Activated CD4-positive, CD25-positive, alpha-beta regulatory T cell treated with anti-CD3 and anti-CD28 coated beads, Interleukin-2, amount 50 U/mL, for 24 hours (primary cell): ENCODE results near the gene RPTOR.
"Not testable (repeated sequence)": the region's sequence is repeated elsewhere in the genome, so short reads cannot be mapped to it uniquely, and the experiment has no call there.

Source experiments
- ATAC-seq, 2 donors: fragments of 150-1000 bp; cut with Tn5 transposase; one replicate each; pipeline ENCODE4 v1.10.0; 2021; ENCODE audit warnings: mild to moderate bottlenecking in 1 of 2, moderate library complexity in 1 of 2

RPTOR gene

GRCh38 chr17:80870401-80870800 lies 325.8 kb downstream of the RPTOR start:
- ATAC-seq = peak; percentile 59 to 67

GRCh38 chr17:80871341-80871740 lies 326.7 kb downstream of the RPTOR start:
- no peak for ATAC-seq

GRCh38 chr17:80872001-80872500 lies 327.4 kb downstream of the RPTOR start:
- no peak for ATAC-seq

- no peak for ATAC-seq
Observed at GRCh38 chr17:80872501-80873306, 328.1 kb downstream of the RPTOR start.

GRCh38 chr17:80873307-80873951 lies 328.8 kb downstream of the RPTOR start:
- ATAC-seq = no peak

GRCh38 chr17:80874866-80875445 lies 330.3 kb downstream of the RPTOR start:
- no peak for ATAC-seq

- ATAC-seq = not testable (repeated sequence)
Observed at GRCh38 chr17:80875480-80875995, 330.9 kb downstream of the RPTOR start.

- ATAC-seq = not testable (repeated sequence)
Observed at GRCh38 chr17:80876456-80876949, 331.9 kb downstream of the RPTOR start.

- peak; percentile 95 to 96 for ATAC-seq
Observed at GRCh38 chr17:80876950-80877728, 332.5 kb downstream of the RPTOR start.

GRCh38 chr17:80877729-80878303 lies 333.2 kb downstream of the RPTOR start:
- ATAC-seq = peak in 1 of 2 donors; percentile 9

GRCh38 chr17:80878876-80879722 lies 334.5 kb downstream of the RPTOR start:
- no peak for ATAC-seq

- ATAC-seq = no peak
Observed at GRCh38 chr17:80879723-80880647, 335.3 kb downstream of the RPTOR start.

GRCh38 chr17:80880648-80880985 lies 336.0 kb downstream of the RPTOR start:
- ATAC-seq = no peak

GRCh38 chr17:80881306-80881705 lies 336.7 kb downstream of the RPTOR start:
- no peak for ATAC-seq

- no peak for ATAC-seq
Observed at GRCh38 chr17:80882323-80882722, 337.7 kb downstream of the RPTOR start.

GRCh38 chr17:80882926-80883685 lies 338.5 kb downstream of the RPTOR start:
- no peak for ATAC-seq

- ATAC-seq = no peak
Observed at GRCh38 chr17:80883831-80884735, 339.4 kb downstream of the RPTOR start.

GRCh38 chr17:80884811-80885210 lies 340.2 kb downstream of the RPTOR start:
- no peak for ATAC-seq
